MCF 10A (cell line): ENCODE results near the gene GAK. TPM values are rescaled to one million over a fixed set of nuclear protein-coding genes. Genes with fewer than 3 reads are reported as not detected.

ENCODE experiments used
- BruUV-seq: library from RNA; stranded (reverse); fragments of 400-500 nt; replicated peaks from 2 replicates; lab custom pipeline; 2021; lab: Mats Ljungman, UMichigan
- CTCF ChIA-PET: fragments of 300-600 bp; sonication (Branson Sonifier 250); formaldehyde crosslinking; extraction: SDS; loops from one replicate; lab custom pipeline; 2021; ENCODE audit warnings: antibody characterized with exemption, inconsistent platforms; lab: Yijun Ruan, JAX
- POLR2A ChIA-PET: fragments of 300-600, 350-650 bp; sonication (Branson Sonifier 250); formaldehyde crosslinking; extraction: SDS; loops from one replicate; lab custom pipeline; 2020; ENCODE audit warnings: antibody characterized with exemption, inconsistent platforms; lab: Yijun Ruan, JAX
- DNase-seq: peaks from one replicate; pipeline ENCODE4 v3.0.0-alpha.2; 2018; ENCODE audit not compliant: unreplicated experiment
- H3K27ac Mint-ChIP-seq: one replicate; pipeline ENCODE4 v1.8.0; 2022; ENCODE audit warnings: mild to moderate bottlenecking, low read depth, mixed read lengths; ENCODE audit not compliant: unreplicated experiment
- H3K27me3 Mint-ChIP-seq: one replicate; pipeline ENCODE4 v1.8.0; 2022; ENCODE audit warnings: mixed read lengths; ENCODE audit not compliant: insufficient read depth, unreplicated experiment
- H3K36me3 Mint-ChIP-seq: one replicate; pipeline ENCODE4 v1.8.0; 2022; ENCODE audit warnings: mild to moderate bottlenecking, moderate library complexity, mixed read lengths; ENCODE audit not compliant: insufficient read depth, unreplicated experiment
- H3K4me1 Mint-ChIP-seq: one replicate; pipeline ENCODE4 v1.8.0; 2022; ENCODE audit warnings: mixed read lengths; ENCODE audit not compliant: insufficient read depth, unreplicated experiment
- H3K4me3 Mint-ChIP-seq: one replicate; pipeline ENCODE4 v1.8.0; 2022; ENCODE audit warnings: mild to moderate bottlenecking, moderate library complexity, mixed read lengths; ENCODE audit not compliant: unreplicated experiment
- H3K9me3 Mint-ChIP-seq: one replicate; pipeline ENCODE4 v1.8.0; 2022; ENCODE audit warnings: mixed read lengths; ENCODE audit not compliant: unreplicated experiment
- intact Hi-C: fragments of 100-400 bp; cut with micrococcal nuclease; formaldehyde crosslinking; loops from 2 replicates; pipeline ENCODE4 v1.14.1; 2022
- total RNA-seq: library from RNA; stranded (reverse); gene quantifications from 2 replicates; pipeline ENCODE4 v1.2.3, GENCODE V29; 2022
- TF ChIP-seq, protein P1 (sequence below): fragments of 200-600 bp; IDR thresholded peaks from one replicate; pipeline ENCODE4 v1.8.0; 2022; ENCODE audit warnings: antibody characterized with exemption, mild to moderate bottlenecking; ENCODE audit not compliant: unreplicated experiment

GAK gene
- total RNA-seq, 1 experiment from 2014 or later: 72.9 TPM

DNA sequence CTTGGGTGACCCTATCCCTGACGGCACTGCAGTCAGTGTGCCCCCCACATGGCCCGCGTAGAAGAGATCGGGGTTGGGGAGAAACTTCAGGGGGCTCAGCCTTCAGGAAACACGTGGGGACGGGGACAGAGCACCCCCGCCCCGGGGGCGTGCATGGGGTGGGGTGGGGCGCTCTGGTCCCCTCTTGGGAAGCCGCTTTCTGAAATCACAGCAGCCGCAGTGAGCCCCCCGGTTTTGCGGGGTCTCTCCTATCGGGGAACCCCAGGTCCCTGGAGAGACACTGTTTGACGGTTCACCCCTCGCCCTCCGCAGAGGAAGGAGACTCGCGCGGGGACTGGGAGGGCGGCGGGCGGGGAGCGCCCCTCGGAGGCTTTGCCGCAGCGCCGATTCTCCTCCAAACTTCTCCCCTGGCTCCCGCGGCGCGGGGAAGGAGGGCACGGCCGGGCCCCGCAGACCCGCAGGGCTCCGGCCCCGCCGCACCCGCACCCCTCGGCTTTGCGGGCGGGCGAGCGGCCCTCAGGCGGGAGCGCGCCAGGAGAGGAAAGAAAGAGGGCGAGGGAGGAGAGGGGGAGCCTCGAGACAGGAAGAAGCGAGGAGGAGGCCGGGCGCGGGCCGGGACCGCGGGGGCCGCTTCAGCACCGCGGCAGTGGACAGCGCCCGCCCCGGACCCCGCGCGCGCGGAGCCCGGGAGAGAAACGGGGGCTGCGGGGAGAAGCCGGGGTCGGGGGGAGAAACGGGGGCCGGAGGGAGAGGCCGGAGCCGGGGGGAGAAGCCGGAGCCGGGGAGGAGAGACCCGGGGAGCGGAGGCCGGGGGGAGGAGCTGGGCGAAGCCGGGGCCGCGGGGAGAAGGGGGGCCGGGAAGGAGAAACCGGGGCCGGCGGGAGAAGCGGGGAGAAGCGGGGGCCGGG lies 106.8 kb downstream of the GAK start:
- Mint-ChIP-seq H3K9me3 (no peaks in the 10 kb centered on the region), H3K27ac (no peak overlapping the region), H3K4me1 (peaks cover 7% of the 10 kb centered on the region), H3K27me3 (peaks cover 32% of the 10 kb centered on the region), H3K4me3 (peak overlapping the region; percentile 28), H3K36me3 (no peaks in the 10 kb centered on the region)
- no TSS peak for BruUV-seq
- POLR2A ChIA-PET: no interaction called here
- intact Hi-C loops: no loop called here
- TF ChIP-seq, protein P1, sequence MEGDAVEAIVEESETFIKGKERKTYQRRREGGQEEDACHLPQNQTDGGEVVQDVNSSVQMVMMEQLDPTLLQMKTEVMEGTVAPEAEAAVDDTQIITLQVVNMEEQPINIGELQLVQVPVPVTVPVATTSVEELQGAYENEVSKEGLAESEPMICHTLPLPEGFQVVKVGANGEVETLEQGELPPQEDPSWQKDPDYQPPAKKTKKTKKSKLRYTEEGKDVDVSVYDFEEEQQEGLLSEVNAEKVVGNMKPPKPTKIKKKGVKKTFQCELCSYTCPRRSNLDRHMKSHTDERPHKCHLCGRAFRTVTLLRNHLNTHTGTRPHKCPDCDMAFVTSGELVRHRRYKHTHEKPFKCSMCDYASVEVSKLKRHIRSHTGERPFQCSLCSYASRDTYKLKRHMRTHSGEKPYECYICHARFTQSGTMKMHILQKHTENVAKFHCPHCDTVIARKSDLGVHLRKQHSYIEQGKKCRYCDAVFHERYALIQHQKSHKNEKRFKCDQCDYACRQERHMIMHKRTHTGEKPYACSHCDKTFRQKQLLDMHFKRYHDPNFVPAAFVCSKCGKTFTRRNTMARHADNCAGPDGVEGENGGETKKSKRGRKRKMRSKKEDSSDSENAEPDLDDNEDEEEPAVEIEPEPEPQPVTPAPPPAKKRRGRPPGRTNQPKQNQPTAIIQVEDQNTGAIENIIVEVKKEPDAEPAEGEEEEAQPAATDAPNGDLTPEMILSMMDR: no peak
- DNase-seq: no peak
- CTCF ChIA-PET: no interaction called here

DNA sequence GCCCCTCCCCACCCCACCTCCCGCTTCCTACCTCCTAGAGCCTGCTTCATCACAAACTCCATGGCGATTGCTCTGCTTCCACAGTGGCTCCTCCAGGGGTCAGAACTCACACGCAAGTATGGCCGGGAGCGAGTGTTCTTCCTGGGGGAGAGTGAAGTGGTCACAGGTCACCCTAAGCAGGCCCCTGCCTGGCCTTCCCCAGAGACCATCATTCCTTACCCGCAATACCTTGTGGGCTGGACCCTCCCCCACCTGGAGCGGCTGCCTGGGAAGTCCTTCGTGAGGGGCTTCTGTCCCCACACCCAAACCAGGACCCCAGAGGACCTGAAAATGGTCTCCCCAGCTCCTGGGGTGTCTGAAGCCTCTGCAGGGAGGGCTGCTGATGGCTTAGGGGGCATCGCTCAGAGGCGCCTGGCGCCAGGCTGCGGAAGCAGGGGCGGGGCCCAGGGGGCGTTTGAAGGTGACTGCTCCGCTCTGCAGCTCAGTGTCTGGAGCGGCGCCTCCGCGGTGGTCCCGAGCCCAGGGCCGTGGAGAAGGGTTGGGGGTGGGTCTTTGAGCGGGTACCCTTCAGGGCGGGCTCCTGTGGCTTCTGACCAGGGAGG lies 107.6 kb downstream of the GAK start:
- Mint-ChIP-seq H3K27me3 (peaks cover 32% of the 10 kb centered on the region), H3K4me3 (peak overlapping the region; percentile 28), H3K36me3 (no peaks in the 10 kb centered on the region), H3K27ac (no peak overlapping the region), H3K4me1 (peaks cover 7% of the 10 kb centered on the region), H3K9me3 (no peaks in the 10 kb centered on the region)
- ChIA-PET POLR2A (no interaction called here), CTCF (interaction anchor here (0.6 kb wide), 1 partner anchor 261 kb away, joined by 3 read pairs; no protein-coding TSS in a partner anchor)
- intact Hi-C loops: no loop called here
- TF ChIP-seq, protein P1: no peak
- no peak for DNase-seq
- BruUV-seq: no TSS peak

DNA sequence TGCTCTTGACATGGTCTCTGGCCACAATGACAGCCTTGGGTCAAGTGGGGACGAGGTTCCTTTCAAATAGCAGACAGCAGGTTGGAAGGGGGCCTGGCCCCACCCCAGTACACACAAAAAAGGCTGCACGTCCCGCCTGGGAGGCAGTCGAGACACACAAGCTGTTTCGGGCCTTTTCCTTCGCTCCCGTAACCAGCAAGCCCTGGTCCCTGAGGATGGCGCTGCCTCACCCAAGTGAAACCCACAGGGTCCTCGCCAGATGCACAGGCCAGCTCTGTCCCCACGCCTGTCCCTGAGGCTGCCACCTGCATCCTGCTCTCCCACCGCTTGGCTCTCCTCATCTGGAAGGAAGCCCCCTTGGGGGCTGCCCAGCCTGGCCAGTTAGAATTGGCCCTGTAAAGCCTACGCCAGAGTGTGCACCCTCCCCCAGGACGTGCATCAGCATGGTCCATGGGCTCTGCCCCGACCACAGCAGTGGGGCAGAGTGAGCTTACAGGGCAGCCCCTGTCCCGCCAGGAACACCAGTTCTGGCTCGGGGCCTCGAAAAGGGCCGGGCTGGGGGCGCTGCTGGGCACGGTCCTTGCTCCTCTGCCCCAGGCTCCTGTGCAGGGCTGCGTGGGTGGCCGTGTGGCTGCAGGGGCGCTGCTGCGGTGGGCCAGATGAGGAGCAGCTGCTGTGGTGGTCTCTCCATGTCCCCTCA lies 108.2 kb downstream of the GAK start:
- no TSS peak for BruUV-seq
- intact Hi-C loops: no loop called here
- TF ChIP-seq, protein P1: no peak
- CTCF ChIA-PET: interaction anchor here (0.6 to 0.7 kb wide), 2 partner anchors 27 to 262 kb away, joined by 3 read pairs; no protein-coding TSS in a partner anchor
- Mint-ChIP-seq H3K27me3 (peaks cover 32% of the 10 kb centered on the region), H3K4me3 (no peak overlapping the region), H3K36me3 (no peaks in the 10 kb centered on the region), H3K4me1 (peaks cover 7% of the 10 kb centered on the region), H3K9me3 (no peaks in the 10 kb centered on the region), H3K27ac (no peak overlapping the region)
- no peak for DNase-seq
- POLR2A ChIA-PET: no interaction called here
